Stomach (tissue), 4 donors: Measurements from ENCODE around the gene DHCR24.

Experiments used
- EP300 ChIP-seq: sonication (generic); formaldehyde crosslinking; IDR thresholded peaks from one replicate; pipeline ENCODE4 v1.6.1; 2017; ENCODE audit warnings: antibody characterized with exemption
- POLR2A ChIP-seq, 4 donors: fragments of 450-650 bp; IDR thresholded peaks; one replicate each; pipeline ENCODE4 v1.6.1; 2016; ENCODE audit warnings: antibody characterized with exemption in 4 of 4, control low read depth in 2 of 4, mild to moderate bottlenecking in 1 of 4, moderate library complexity in 1 of 4
- POLR2AphosphoS5 ChIP-seq, 3 donors: sonication (generic); formaldehyde crosslinking; IDR thresholded peaks; one replicate each; pipeline ENCODE4 v1.6.1; 2016; ENCODE audit warnings: antibody characterized with exemption in 3 of 3
- TF ChIP-seq, protein P1 (sequence below), 7 experiments: fragments of 450-650 bp in 4 of 7; fragments of 200-600 bp in 3 of 7; sonication (generic) in 3 of 7; IDR thresholded peaks; one replicate each; pipeline ENCODE4 v1.5.1; 2016 to 2019; ENCODE audit warnings: antibody characterized with exemption in 7 of 7, control low read depth in 2 of 7, mild to moderate bottlenecking in 1 of 7

DNA sequence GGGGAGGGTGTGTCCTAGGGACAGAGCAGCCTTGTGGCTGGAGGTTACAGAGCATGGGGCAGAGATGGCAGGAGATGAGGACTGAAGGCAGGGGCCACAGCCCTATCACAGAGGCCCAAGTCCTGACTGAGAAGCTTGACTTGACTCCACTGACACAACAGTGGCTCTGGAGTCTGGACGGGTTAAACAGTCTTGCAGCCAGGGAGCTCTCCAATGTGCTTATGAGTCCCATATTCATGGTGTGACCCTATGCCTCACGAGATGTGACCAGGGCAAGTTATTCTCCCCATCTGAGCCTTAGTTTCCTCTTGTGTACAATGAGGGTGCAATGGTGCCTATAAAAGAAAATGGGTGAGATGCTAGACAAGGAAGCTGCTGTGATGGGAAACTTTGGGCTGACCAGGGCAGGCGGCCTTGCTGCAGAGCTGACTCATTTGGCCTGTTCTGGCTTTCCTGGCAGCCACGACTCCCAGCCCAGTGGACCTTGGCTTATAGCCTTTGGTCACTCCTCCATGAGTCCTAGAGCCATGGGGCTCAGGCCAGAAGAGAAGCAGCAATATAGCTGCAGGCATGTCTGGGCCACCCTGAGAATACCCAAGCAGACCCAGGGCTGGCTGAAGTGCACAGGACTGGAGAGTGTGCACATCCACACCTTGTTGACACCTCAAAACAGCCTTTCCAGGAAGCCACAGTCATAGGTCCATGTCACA is 83.1 kb downstream of the DHCR24 start:
- TF ChIP-seq, protein P1, sequence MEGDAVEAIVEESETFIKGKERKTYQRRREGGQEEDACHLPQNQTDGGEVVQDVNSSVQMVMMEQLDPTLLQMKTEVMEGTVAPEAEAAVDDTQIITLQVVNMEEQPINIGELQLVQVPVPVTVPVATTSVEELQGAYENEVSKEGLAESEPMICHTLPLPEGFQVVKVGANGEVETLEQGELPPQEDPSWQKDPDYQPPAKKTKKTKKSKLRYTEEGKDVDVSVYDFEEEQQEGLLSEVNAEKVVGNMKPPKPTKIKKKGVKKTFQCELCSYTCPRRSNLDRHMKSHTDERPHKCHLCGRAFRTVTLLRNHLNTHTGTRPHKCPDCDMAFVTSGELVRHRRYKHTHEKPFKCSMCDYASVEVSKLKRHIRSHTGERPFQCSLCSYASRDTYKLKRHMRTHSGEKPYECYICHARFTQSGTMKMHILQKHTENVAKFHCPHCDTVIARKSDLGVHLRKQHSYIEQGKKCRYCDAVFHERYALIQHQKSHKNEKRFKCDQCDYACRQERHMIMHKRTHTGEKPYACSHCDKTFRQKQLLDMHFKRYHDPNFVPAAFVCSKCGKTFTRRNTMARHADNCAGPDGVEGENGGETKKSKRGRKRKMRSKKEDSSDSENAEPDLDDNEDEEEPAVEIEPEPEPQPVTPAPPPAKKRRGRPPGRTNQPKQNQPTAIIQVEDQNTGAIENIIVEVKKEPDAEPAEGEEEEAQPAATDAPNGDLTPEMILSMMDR (IDR thresholded peaks at IDR 0.05), result no peak
- TF ChIP-seq EP300 (no peak), POLR2A (IDR thresholded peaks at IDR 0.05) (no peak), POLR2AphosphoS5 (IDR thresholded peaks at IDR 0.05) (no peak)
